ENCODE data around the gene NCBP1. TPM values are rescaled to one million over a fixed set of nuclear protein-coding genes. Genes with fewer than 3 reads are reported as not detected.
"Not testable (repeated sequence)": the region's sequence is repeated elsewhere in the genome, so short reads cannot be mapped to it uniquely, and the experiment has no call there.

The NCBP1 gene
- total RNA-seq, 2 experiments from 2014 or later, result 42.2 to 43.0 TPM

DNA sequence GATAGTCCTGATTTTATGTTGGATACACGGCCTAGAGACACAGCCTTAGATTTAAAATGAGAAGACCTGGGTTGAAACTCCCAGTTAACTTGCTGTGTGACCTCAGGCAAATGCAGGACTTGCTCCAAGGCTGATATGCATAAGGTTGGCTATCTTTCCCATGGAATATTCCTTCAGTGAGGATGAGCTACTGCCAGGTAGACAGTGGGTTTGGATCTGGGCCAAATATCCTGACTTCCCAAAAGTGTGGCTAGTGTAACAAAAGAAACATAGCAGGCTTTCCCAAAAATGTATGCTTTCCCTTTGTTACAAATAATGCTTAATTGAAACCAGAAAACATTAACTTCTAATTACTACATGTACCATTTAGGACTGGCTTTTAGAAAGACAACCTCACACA, 64.2 kb downstream of the NCBP1 start:
- peaks cover 45% of the 10 kb centered on the region for H3K4me1 Mint-ChIP-seq
- H3K4me3 Mint-ChIP-seq, result peak overlapping the region; percentile 81
- intact Hi-C loops (cut with DNase I, micrococcal nuclease), result loop anchor here (1.0 to 10.0 kb wide), 12 partner anchors 65 to 843 kb away; partner anchors contain the start of genes ANP32B (in 2 of the 2), NCBP1 (in 2 of the 2), TBC1D2 (in 2 of the 2) and TSTD2 (in 2 of the 2)
- H3K27ac Mint-ChIP-seq, result peak overlapping the region; percentile 92
- H3K9me3 Mint-ChIP-seq (ENCODE audit: low read depth), result no peaks in the 10 kb centered on the region
- H3K36me3 Mint-ChIP-seq (ENCODE audit: low read depth), result peaks cover 3% of the 10 kb centered on the region
- ChIA-PET CTCF (interaction anchor here (0.7 to 2.0 kb wide), 5 partner anchors 8 to 211 kb away, joined by 3 to 10 read pairs (median 3); partner anchors contain the start of genes NCBP1 and TSTD2), POLR2A (interaction anchor here (0.6 kb wide), 1 partner anchor 8 kb away, joined by 4 read pairs; no protein-coding TSS in a partner anchor)
- H3K27me3 Mint-ChIP-seq, result peaks cover 2% of the 10 kb centered on the region
- ATAC-seq (peak; percentile 3), DNase-seq (no peak)

DNA sequence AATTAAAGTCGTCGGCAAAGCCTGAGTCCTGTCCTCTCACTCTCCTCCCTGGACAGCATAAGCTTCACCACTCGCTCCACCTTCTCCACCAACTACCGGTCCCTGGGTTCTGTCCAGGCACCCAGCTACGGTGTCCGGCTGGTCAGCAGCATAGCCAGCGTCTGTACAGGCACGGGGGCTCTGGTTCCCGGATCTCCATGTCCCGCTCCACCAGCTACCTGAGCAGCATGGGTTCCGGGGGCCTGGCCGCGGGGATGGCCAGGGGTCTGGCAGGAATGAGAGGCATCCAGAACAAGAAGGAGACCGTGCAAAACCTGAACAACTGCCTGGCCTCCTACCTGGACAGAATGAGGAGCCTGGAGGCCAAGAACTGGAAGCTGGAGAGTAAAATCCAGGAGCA, 65.2 kb downstream of the NCBP1 start:
- Mint-ChIP-seq H3K9me3 (ENCODE audit: low read depth) (no peaks in the 10 kb centered on the region), H3K27ac (no peak overlapping the region), H3K27me3 (peaks cover 2% of the 10 kb centered on the region), H3K4me3 (no peak overlapping the region), H3K36me3 (ENCODE audit: low read depth) (no peaks in the 10 kb centered on the region), H3K4me1 (peaks cover 46% of the 10 kb centered on the region)
- CTCF ChIA-PET, result interaction anchor here (1.0 to 1.4 kb wide), 2 partner anchors 14 to 100 kb away, joined by 3 read pairs; no protein-coding TSS in a partner anchor
- intact Hi-C loops (cut with DNase I, micrococcal nuclease), result loop anchor here (5.0 to 10.0 kb wide), 5 partner anchors 203 to 558 kb away; partner anchors contain the start of genes TBC1D2 (in 2 of the 2) and ANP32B (in 1 of the 2)
- DNase-seq (no peak), ATAC-seq (no peak)
- POLR2A ChIA-PET, result no interaction called here

DNA sequence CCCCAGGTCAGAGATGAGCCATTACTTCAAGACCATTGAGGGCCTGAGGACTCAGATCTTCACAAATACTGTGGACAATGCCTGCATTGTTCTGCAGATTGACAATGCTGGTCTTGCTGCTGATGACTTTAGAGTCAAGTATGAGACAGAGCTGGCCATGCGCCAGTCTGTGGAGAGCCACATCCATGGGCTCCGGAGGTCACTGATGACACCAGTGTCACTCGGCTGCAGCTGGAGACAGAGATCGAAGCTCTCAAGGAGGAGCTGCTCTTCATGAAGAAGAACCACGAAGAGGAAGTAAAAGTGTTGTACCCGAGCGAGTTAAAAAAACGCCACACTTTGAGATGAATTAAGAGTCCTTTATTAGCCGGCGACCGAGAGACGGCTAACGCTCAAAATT, 65.7 kb downstream of the NCBP1 start:
- H3K27me3 Mint-ChIP-seq; H3K9me3 Mint-ChIP-seq (ENCODE audit: low read depth); DNase-seq; H3K4me3 Mint-ChIP-seq; POLR2A ChIA-PET; H3K36me3 Mint-ChIP-seq (ENCODE audit: low read depth); ATAC-seq: not testable (repeated sequence)
- intact Hi-C loops (cut with DNase I, micrococcal nuclease), result loop anchor here (5.0 to 10.0 kb wide), 5 partner anchors 203 to 558 kb away; partner anchors contain the start of genes TBC1D2 (in 2 of the 2) and ANP32B (in 1 of the 2)
- peak overlapping the region; percentile 16 for H3K27ac Mint-ChIP-seq
- H3K4me1 Mint-ChIP-seq, result peaks cover 44% of the 10 kb centered on the region
- CTCF ChIA-PET, result interaction anchor here (1.4 kb wide), 2 partner anchors 101 to 201 kb away, joined by 3 read pairs; no protein-coding TSS in a partner anchor

DNA sequence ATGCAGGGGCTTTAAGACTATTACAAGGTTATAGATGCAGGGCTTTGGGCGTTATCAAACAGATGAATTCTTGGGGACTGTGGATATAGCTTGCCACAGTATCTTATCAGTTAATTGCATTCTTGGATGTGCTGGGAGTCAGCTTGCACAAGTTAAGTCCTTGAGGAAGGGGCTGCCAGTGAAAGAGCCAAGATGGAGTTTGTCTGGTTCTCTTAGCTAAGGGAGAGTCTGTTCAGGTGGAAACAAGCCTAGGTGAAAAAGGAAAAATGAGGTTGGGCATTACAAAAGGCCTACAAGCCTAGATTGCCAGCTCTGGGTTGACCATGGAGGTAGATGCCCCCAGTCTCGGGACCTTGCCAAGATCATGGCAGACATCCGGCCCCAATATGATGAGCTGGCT, 66.2 kb downstream of the NCBP1 start:
- POLR2A ChIA-PET, H3K27me3 Mint-ChIP-seq: not testable (repeated sequence)
- intact Hi-C loops (cut with DNase I, micrococcal nuclease), result loop anchor here (5.0 to 10.0 kb wide), 5 partner anchors 202 to 557 kb away; partner anchors contain the start of genes TBC1D2 (in 2 of the 2) and ANP32B (in 1 of the 2)

DNA sequence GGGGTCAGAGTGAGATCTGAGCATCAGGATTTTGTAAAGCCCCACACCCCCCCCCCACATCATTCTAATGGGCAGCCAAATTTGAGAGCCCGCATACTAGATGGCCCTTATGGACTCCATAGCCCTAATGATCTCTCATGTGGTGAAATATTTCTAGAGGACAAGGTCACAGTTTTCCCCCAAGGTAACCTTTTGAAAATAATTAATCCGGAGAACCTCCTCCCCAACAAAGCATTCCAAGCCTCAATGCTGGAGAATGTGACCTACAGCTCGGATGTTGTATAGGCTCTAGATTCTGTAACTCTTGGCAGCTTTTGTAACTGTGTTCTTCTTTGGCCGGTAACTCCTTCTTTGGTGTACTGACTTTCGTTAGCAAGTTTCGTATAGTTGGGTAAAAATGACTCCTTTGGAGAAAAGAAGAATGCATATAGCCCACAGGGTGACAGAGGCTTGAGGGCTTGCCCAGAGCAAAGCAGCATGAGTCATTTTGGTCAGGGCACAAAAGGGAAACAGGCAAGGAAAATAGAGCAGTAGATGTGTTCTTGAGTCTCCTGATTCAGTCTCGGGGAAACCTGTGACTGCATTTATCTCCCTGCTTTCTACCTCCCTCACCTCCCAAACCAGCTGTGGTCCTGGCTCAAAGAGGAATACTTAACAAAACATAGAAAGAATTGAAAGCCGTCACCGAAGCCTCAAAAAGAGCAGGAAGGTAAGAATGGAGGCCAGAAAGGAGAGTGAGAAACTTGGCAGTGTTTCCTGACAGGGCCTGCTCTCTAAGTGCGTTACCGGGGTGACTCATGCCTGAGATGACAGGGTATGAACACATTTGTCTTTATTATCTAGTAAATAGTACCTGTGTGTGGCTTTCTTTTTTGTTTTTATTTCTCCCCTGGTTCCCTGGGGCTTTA, 70.1 kb downstream of the NCBP1 start:
- peak; percentile 89 for ATAC-seq
- H3K4me3 Mint-ChIP-seq, result no peak overlapping the region
- peaks cover 25% of the 10 kb centered on the region for H3K4me1 Mint-ChIP-seq
- intact Hi-C loops (cut with DNase I, micrococcal nuclease), result no loop called here
- ChIA-PET POLR2A (interaction anchor here (1.5 kb wide), 1 partner anchor 144 kb away, joined by 3 read pairs; no protein-coding TSS in a partner anchor), CTCF (interaction anchor here (0.7 to 1.2 kb wide), 2 partner anchors 65 to 196 kb away, joined by 3 read pairs; no protein-coding TSS in a partner anchor)
- H3K36me3 Mint-ChIP-seq (ENCODE audit: low read depth), result no peaks in the 10 kb centered on the region
- H3K9me3 Mint-ChIP-seq (ENCODE audit: low read depth), result no peaks in the 10 kb centered on the region
- H3K27ac Mint-ChIP-seq, result peak overlapping the region; percentile 91
- peaks cover 10% of the 10 kb centered on the region for H3K27me3 Mint-ChIP-seq
- peak; percentile 67 for DNase-seq

More for the DNA sequence above, 66.2 kb downstream of the NCBP1 start:
- H3K4me3 Mint-ChIP-seq; H3K36me3 Mint-ChIP-seq (ENCODE audit: low read depth); H3K9me3 Mint-ChIP-seq (ENCODE audit: low read depth); ATAC-seq; DNase-seq: not testable (repeated sequence)
- Mint-ChIP-seq H3K27ac (peak overlapping the region; percentile 16), H3K4me1 (peaks cover 44% of the 10 kb centered on the region)
- CTCF ChIA-PET, result interaction anchor here (1.4 kb wide), 1 partner anchor 201 kb away, joined by 3 read pairs; no protein-coding TSS in a partner anchor

DNA sequence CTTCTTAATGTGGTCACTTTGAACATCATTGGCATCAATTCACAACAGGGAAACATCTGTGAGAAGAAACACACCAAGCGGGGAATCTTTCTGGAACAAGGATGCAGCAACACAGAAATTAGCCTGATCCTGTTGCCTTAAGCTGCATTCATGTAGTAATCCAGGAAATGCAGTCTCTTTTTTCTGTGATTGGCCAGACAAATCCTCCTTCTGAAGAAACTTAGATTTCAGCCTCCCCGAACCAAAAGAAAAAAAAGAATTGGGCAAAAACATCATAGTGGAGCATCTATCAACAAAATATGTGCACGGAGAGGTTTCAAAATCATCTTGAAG, 70.7 kb downstream of the NCBP1 start:
- ATAC-seq, result no peak
- CTCF ChIA-PET, result interaction anchor here (1.2 kb wide), 1 partner anchor 66 kb away, joined by 3 read pairs; no protein-coding TSS in a partner anchor
- no peak overlapping the region for H3K27ac Mint-ChIP-seq

GRCh38 chr9:97704851-97705250, 71.2 kb downstream of the NCBP1 start:
- no peak overlapping the region for H3K4me3 Mint-ChIP-seq
- peaks cover 20% of the 10 kb centered on the region for H3K4me1 Mint-ChIP-seq
- no peaks in the 10 kb centered on the region for H3K9me3 Mint-ChIP-seq (ENCODE audit: low read depth)
- H3K27me3 Mint-ChIP-seq, result peaks cover 10% of the 10 kb centered on the region
- ATAC-seq (no peak), DNase-seq (no peak)
- H3K27ac Mint-ChIP-seq, result peak overlapping the region; percentile 42
- ChIA-PET CTCF (no interaction called here), POLR2A (interaction anchor here (1.1 to 1.5 kb wide), 2 partner anchors 12 to 143 kb away, joined by 3 read pairs; no protein-coding TSS in a partner anchor)
- H3K36me3 Mint-ChIP-seq (ENCODE audit: low read depth), result no peaks in the 10 kb centered on the region
- intact Hi-C loops (cut with DNase I, micrococcal nuclease), result no loop called here

More for the DNA sequence above, 70.7 kb downstream of the NCBP1 start:
- H3K27me3 Mint-ChIP-seq, result peaks cover 10% of the 10 kb centered on the region
- POLR2A ChIA-PET, result interaction anchor here (1.5 kb wide), 1 partner anchor 144 kb away, joined by 3 read pairs; no protein-coding TSS in a partner anchor
- H3K36me3 Mint-ChIP-seq (ENCODE audit: low read depth), result no peaks in the 10 kb centered on the region
- peaks cover 23% of the 10 kb centered on the region for H3K4me1 Mint-ChIP-seq
- H3K4me3 Mint-ChIP-seq, result no peak overlapping the region
- intact Hi-C loops (cut with DNase I, micrococcal nuclease), result no loop called here
- H3K9me3 Mint-ChIP-seq (ENCODE audit: low read depth), result no peaks in the 10 kb centered on the region
- no peak for DNase-seq

DNA sequence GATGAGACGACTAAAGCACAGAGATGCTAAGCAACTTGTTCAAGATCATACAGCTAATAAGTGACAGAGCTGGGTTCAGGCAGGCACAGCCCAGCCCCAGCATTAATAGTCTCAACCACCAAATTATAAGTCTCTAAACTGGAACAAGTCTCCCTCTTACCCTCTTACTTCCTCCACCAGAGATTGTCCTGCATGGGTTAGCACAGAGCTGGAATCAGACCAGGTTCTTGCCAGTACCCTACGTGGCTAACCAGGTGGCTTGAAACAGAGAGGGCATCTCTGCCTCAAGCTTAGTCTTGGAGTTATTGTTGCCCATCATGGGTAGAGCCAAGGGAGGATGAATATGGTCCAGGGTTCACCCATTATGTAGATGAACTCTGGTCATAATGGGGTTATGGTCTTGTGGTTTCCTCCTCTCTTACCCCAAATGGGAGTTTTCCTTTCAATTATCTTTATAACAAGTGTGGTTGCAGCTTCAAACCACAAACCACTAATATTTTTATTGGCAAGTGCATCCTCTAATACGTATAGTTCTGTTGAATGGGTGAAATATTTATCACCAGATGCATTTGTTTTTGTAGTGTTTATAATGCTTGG, 71.8 kb downstream of the NCBP1 start:
- no peak for ATAC-seq
- no peaks in the 10 kb centered on the region for H3K9me3 Mint-ChIP-seq (ENCODE audit: low read depth)
- no peak overlapping the region for H3K4me3 Mint-ChIP-seq
- H3K27me3 Mint-ChIP-seq, result peaks cover 10% of the 10 kb centered on the region
- CTCF ChIA-PET, result interaction anchor here (0.6 to 1.7 kb wide), 5 partner anchors 9 to 193 kb away, joined by 3 to 6 read pairs (median 4); no protein-coding TSS in a partner anchor
- intact Hi-C loops (cut with DNase I, micrococcal nuclease), result no loop called here
- DNase-seq, result no peak
- peaks cover 20% of the 10 kb centered on the region for H3K4me1 Mint-ChIP-seq
- no peaks in the 10 kb centered on the region for H3K36me3 Mint-ChIP-seq (ENCODE audit: low read depth)
- no peak overlapping the region for H3K27ac Mint-ChIP-seq
- POLR2A ChIA-PET, result interaction anchor here (1.1 to 1.5 kb wide), 2 partner anchors 12 to 142 kb away, joined by 3 read pairs; no protein-coding TSS in a partner anchor

- ChIA-PET POLR2A (interaction anchor here (0.5 kb wide), 1 partner anchor 74 kb away, joined by 3 read pairs; no protein-coding TSS in a partner anchor), CTCF (interaction anchor here (0.5 to 1.7 kb wide), 6 partner anchors 8 to 417 kb away, joined by 3 to 6 read pairs (median 4); no protein-coding TSS in a partner anchor)
- no peaks in the 10 kb centered on the region for H3K36me3 Mint-ChIP-seq (ENCODE audit: low read depth)
- ATAC-seq, result no peak
- H3K27me3 Mint-ChIP-seq, result peaks cover 10% of the 10 kb centered on the region
- no peaks in the 10 kb centered on the region for H3K9me3 Mint-ChIP-seq (ENCODE audit: low read depth)
- peaks cover 26% of the 10 kb centered on the region for H3K4me1 Mint-ChIP-seq
- DNase-seq, result no peak
- no peak overlapping the region for H3K4me3 Mint-ChIP-seq
- no peak overlapping the region for H3K27ac Mint-ChIP-seq
- intact Hi-C loops (cut with DNase I, micrococcal nuclease), result no loop called here
These were observed 72.6 kb downstream of the NCBP1 start for GRCh38 chr9:97706246-97706645.

GRCh38 chr9:97710356-97711222, 77.0 kb downstream of the NCBP1 start:
- DNase-seq, result peak; percentile 64
- H3K27ac Mint-ChIP-seq, result no peak overlapping the region
- peaks cover 8% of the 10 kb centered on the region for H3K27me3 Mint-ChIP-seq
- peak; percentile 95 for ATAC-seq
- H3K9me3 Mint-ChIP-seq (ENCODE audit: low read depth), result no peaks in the 10 kb centered on the region
- H3K4me3 Mint-ChIP-seq, result no peak overlapping the region
- H3K4me1 Mint-ChIP-seq, result peaks cover 23% of the 10 kb centered on the region
- CTCF ChIA-PET, result no interaction called here
- intact Hi-C loops (cut with DNase I, micrococcal nuclease), result loop anchor here (1.0 to 10.0 kb wide), 8 partner anchors 94 to 552 kb away; partner anchors contain the start of gene FOXE1 (in 1 of the 2)
- POLR2A ChIA-PET, result no interaction called here
- H3K36me3 Mint-ChIP-seq (ENCODE audit: low read depth), result no peaks in the 10 kb centered on the region
